HG03521 (cell line): ENCODE measurements around the gene FAM193B.

Source experiments
- ATAC-seq: cut with Tn5 transposase; IDR thresholded peaks from one replicate; pipeline ENCODE4 v1.9.1; 2021; ENCODE audit warnings: mild to moderate bottlenecking, moderate library complexity; ENCODE audit not compliant: unreplicated experiment

FAM193B gene

GRCh38 chr5:177554474-177555111 lies at the start of gene FAM193B:
Gene FAM193B (minus strand): TSS chr5:177554563. CDS start chr5:177554458, 105 bp downstream.
- peak; percentile 87 for ATAC-seq

GRCh38 chr5:177604116-177604521 lies 49.8 kb upstream of the FAM193B start:
- no peak for ATAC-seq

GRCh38 chr5:177603631-177604030 lies 49.3 kb upstream of the FAM193B start:
- no peak for ATAC-seq

- no peak for ATAC-seq
These were observed 48.1 kb upstream of the FAM193B start for GRCh38 chr5:177602458-177602830.

- no peak for ATAC-seq
These were observed 47.5 kb upstream of the FAM193B start for GRCh38 chr5:177601577-177602457.

- no peak for ATAC-seq
These were observed 46.8 kb upstream of the FAM193B start for GRCh38 chr5:177601126-177601525.

- no peak for ATAC-seq
These were observed 46.2 kb upstream of the FAM193B start for GRCh38 chr5:177600508-177601018.

- peak; percentile 92 for ATAC-seq
These were observed 45.6 kb upstream of the FAM193B start, which contains the start of gene B4GALT7 for GRCh38 chr5:177599731-177600507. Gene B4GALT7 (plus strand): TSS chr5:177600132. CDS start chr5:177600211, 79 bp downstream.

GRCh38 chr5:177598477-177598876 lies 44.1 kb upstream of the FAM193B start:
- ATAC-seq = no peak

GRCh38 chr5:177596775-177597238 lies 42.4 kb upstream of the FAM193B start:
- no peak for ATAC-seq

GRCh38 chr5:177595991-177596774 lies 41.8 kb upstream of the FAM193B start:
- ATAC-seq = no peak

GRCh38 chr5:177595026-177595585 lies 40.7 kb upstream of the FAM193B start:
- ATAC-seq = no peak

GRCh38 chr5:177594071-177594470 lies 39.7 kb upstream of the FAM193B start:
- no peak for ATAC-seq

GRCh38 chr5:177593511-177593910 lies 39.1 kb upstream of the FAM193B start:
- ATAC-seq = no peak

- ATAC-seq = no peak
These were observed 38.5 kb upstream of the FAM193B start for GRCh38 chr5:177592905-177593304.

- peak; percentile 94 for ATAC-seq
These were observed 37.9 kb upstream of the FAM193B start, which contains the start of gene TMED9 for GRCh38 chr5:177592010-177592834. Gene TMED9 (plus strand): TSS chr5:177592203. CDS start chr5:177592215, 12 bp downstream.

GRCh38 chr5:177591690-177592009 lies 37.3 kb upstream of the FAM193B start:
- ATAC-seq = no peak

GRCh38 chr5:177590406-177590805 lies 36.0 kb upstream of the FAM193B start:
- no peak for ATAC-seq

- no peak for ATAC-seq
These were observed 34.1 kb upstream of the FAM193B start for GRCh38 chr5:177588413-177588909.
